ENCODE data around the gene LRP1B.

DNA sequence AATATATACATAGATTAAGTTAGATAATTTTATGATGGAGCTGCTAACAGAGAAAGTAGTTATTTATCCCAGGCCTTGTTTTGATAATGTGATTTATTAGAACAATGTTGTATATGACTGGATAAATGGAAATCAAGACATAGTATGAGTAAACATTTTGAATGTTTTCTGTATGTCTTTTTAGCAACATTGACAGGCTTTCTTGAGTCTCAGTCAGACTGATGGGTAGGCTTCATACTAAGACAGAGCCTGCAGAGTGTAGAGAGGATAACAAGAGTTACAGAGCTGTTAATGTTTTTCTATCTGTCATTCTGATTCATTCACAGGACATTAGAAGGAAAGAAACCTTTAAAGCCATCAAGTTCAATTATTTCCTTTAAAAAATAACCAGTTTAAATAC, 478.5 kb downstream of the LRP1B start:
- no peak for TF ChIP-seq CTCF (IDR thresholded peaks at IDR 0.05)
- TF ChIP-seq POLR2A (IDR thresholded peaks at IDR 0.05): no peak

Measured in right lobe of liver (tissue), 4 donors.